Caco-2 (cell line): ENCODE measurements around the gene FMC1. TPM values are rescaled to one million over a fixed set of nuclear protein-coding genes. Genes with fewer than 3 reads are reported as not detected.

ENCODE experiments used
- BruUV-seq: library from RNA; stranded (reverse); fragments of 400-500 nt; replicated peaks from 2 replicates; lab custom pipeline; 2021; lab: Mats Ljungman, UMichigan
- CTCF ChIA-PET: fragments of 300-600 bp; sonication (Branson Sonifier 250); formaldehyde crosslinking; loops from one replicate; lab custom pipeline; 2022; ENCODE audit warnings: antibody characterized with exemption; lab: Charles Lee
- POLR2A ChIA-PET: fragments of 300-600 bp; sonication (Branson Sonifier 250); formaldehyde crosslinking; loops from one replicate; lab custom pipeline; 2022; ENCODE audit warnings: antibody characterized with exemption; lab: Charles Lee
- DNase-seq, 2 experiments: peaks; one replicate each; pipeline versions ENCODE4 v3.0.0 to v3.0.0-alpha.2; 2020 to 2022
- H3K27me3 ChIP-seq: replicated peaks from 2 replicates; pipeline ENCODE4 v1.6.0; 2011; ENCODE audit warnings: low read length; ENCODE audit not compliant: control insufficient read depth, insufficient read depth
- H3K36me3 ChIP-seq: 2 replicates; pipeline ENCODE4 v1.5.1; 2011; ENCODE audit warnings: low read length; ENCODE audit not compliant: control insufficient read depth, insufficient read depth
- H3K4me1 ChIP-seq: fragments of 250-450 bp; sonication (Bioruptor Pico); 2 replicates; pipeline ENCODE4 v1.5.1; 2020; ENCODE audit warnings: mild to moderate bottlenecking
- H3K4me3 ChIP-seq: 2 replicates; pipeline ENCODE4 v1.5.1; 2011; ENCODE audit warnings: low read depth, mild to moderate bottlenecking, control low read depth, low read length
- H3K9me3 ChIP-seq: fragments of 250-450 bp; sonication (Bioruptor Pico); 2 replicates; pipeline ENCODE4 v1.5.1; 2020; ENCODE audit warnings: mild to moderate bottlenecking, moderate library complexity
- H3K27ac Mint-ChIP-seq: one replicate; pipeline ENCODE4 v1.8.0; 2022; ENCODE audit warnings: mixed read lengths; ENCODE audit not compliant: unreplicated experiment
- H3K27me3 Mint-ChIP-seq: one replicate; pipeline ENCODE4 v1.8.0; 2022; ENCODE audit warnings: mixed read lengths; ENCODE audit not compliant: insufficient read depth, unreplicated experiment
- H3K36me3 Mint-ChIP-seq: one replicate; pipeline ENCODE4 v1.8.0; 2022; ENCODE audit warnings: mild to moderate bottlenecking, mixed read lengths; ENCODE audit not compliant: insufficient read depth, unreplicated experiment
- H3K4me1 Mint-ChIP-seq: one replicate; pipeline ENCODE4 v1.8.0; 2022; ENCODE audit warnings: low read depth, mixed read lengths; ENCODE audit not compliant: unreplicated experiment
- H3K4me3 Mint-ChIP-seq: one replicate; pipeline ENCODE4 v1.8.0; 2022; ENCODE audit warnings: mild to moderate bottlenecking, moderate library complexity, mixed read lengths; ENCODE audit not compliant: unreplicated experiment
- H3K9me3 Mint-ChIP-seq: one replicate; pipeline ENCODE4 v1.8.0; 2022; ENCODE audit warnings: mixed read lengths; ENCODE audit not compliant: unreplicated experiment
- CTCF ChIP-seq, 2 experiments: fragments of 200-600 bp in 1 of 2; IDR thresholded peaks; 1 replicate in 1 of 2; 2 replicates in 1 of 2; pipeline versions ENCODE4 v1.5.1 to v1.8.0; 2011 to 2022; ENCODE audit warnings: antibody characterized with exemption in 1 of 2, control low read depth in 1 of 2, inconsistent platforms in 1 of 2, low read depth in 1 of 2, low read length in 1 of 2, mild to moderate bottlenecking in 1 of 2, moderate library complexity in 1 of 2; ENCODE audit not compliant: insufficient read depth in 1 of 2, severe bottlenecking in 1 of 2, unreplicated experiment in 1 of 2
- intact Hi-C: fragments of 100-400 bp; cut with micrococcal nuclease; formaldehyde crosslinking; loops from one replicate; pipeline ENCODE4 v1.10.0; 2022; ENCODE audit not compliant: unreplicated experiment
- total RNA-seq: library from RNA; stranded (reverse); gene quantifications from 2 replicates; pipeline ENCODE4 v1.2.3, GENCODE V29; 2022

Gene FMC1
- total RNA-seq, 1 experiment from 2014 or later, result 15.1 TPM

- no peak for TF ChIP-seq CTCF (IDR thresholded peaks at IDR 0.05; ENCODE audit: insufficient read depth in 1 of 2, low read depth in 1 of 2, low read length in 1 of 2, severe bottlenecking in 1 of 2, unreplicated experiment in 1 of 2)
- H3K36me3 ChIP-seq, result no peaks in the 10 kb centered on the region
- H3K4me1 Mint-ChIP-seq, result peaks cover 20% of the 10 kb centered on the region
- H3K27me3 Mint-ChIP-seq, result peaks cover 4% of the 10 kb centered on the region
- BruUV-seq, result no TSS peak
- no peaks in the 10 kb centered on the region for H3K9me3 ChIP-seq
- no peaks in the 10 kb centered on the region for H3K27me3 ChIP-seq
- intact Hi-C loops, result no loop called here
- no peak for DNase-seq
- peak overlapping the region; percentile 89 for H3K4me3 Mint-ChIP-seq
- H3K4me3 ChIP-seq, result no peak overlapping the region
- H3K4me1 ChIP-seq, result peaks cover 4% of the 10 kb centered on the region; the same call in 1 of the 2 replicates
- ChIA-PET CTCF (no interaction called here), POLR2A (no interaction called here)
- peaks cover 10% of the 10 kb centered on the region for H3K9me3 Mint-ChIP-seq
- H3K36me3 Mint-ChIP-seq, result peaks cover 35% of the 10 kb centered on the region
- H3K27ac Mint-ChIP-seq, result peak overlapping the region; percentile 100
Observed at GRCh38 chr7:139339025-139339424, 2.1 kb upstream of the FMC1 start.

GRCh38 chr7:139339698-139340036 is 1.5 kb upstream of the FMC1 start:
- intact Hi-C loops, result loop anchor here (1.0 to 10.0 kb wide), 8 partner anchors 20 to 1355 kb away; partner anchors contain the start of genes LUC7L2, NDUFB2, UBN2 and ZC3HAV1
- H3K9me3 ChIP-seq, result no peaks in the 10 kb centered on the region
- Mint-ChIP-seq H3K4me3 (peak overlapping the region; percentile 89), H3K27ac (peak overlapping the region; percentile 100), H3K4me1 (peaks cover 20% of the 10 kb centered on the region), H3K9me3 (peaks cover 10% of the 10 kb centered on the region), H3K36me3 (peaks cover 36% of the 10 kb centered on the region), H3K27me3 (peaks cover 4% of the 10 kb centered on the region)
- DNase-seq, result no peak
- ChIA-PET CTCF (interaction anchor here (0.9 to 1.2 kb wide), 5 partner anchors 11 to 109 kb away, joined by 3 to 13 read pairs (median 3); partner anchors contain the start of gene UBN2), POLR2A (interaction anchor here (1.1 kb wide), 2 partner anchors 42 to 206 kb away, joined by 5 to 8 read pairs; a partner anchor contains a TSS)
- peak overlapping the region; percentile 76 for H3K4me3 ChIP-seq
- TSS peak; percentile 40 for BruUV-seq
- peaks cover 4% of the 10 kb centered on the region; the same call in 1 of the 2 replicates for H3K4me1 ChIP-seq
- H3K27me3 ChIP-seq, result no peaks in the 10 kb centered on the region
- H3K36me3 ChIP-seq, result no peaks in the 10 kb centered on the region
- no peak for TF ChIP-seq CTCF (IDR thresholded peaks at IDR 0.05; ENCODE audit: insufficient read depth in 1 of 2, low read depth in 1 of 2, low read length in 1 of 2, severe bottlenecking in 1 of 2, unreplicated experiment in 1 of 2)

GRCh38 chr7:139340037-139340807 is 915 bp upstream of the FMC1 start:
- no peaks in the 10 kb centered on the region for H3K27me3 ChIP-seq
- ChIA-PET CTCF (interaction anchor here (0.7 to 1.2 kb wide), 7 partner anchors 12 to 207 kb away, joined by 3 to 13 read pairs (median 4); partner anchors contain the start of genes LUC7L2 and UBN2), POLR2A (interaction anchor here (1.1 kb wide), 2 partner anchors 43 to 207 kb away, joined by 5 to 8 read pairs; a partner anchor contains a TSS)
- Mint-ChIP-seq H3K9me3 (peaks cover 10% of the 10 kb centered on the region), H3K27me3 (peaks cover 4% of the 10 kb centered on the region), H3K36me3 (peaks cover 41% of the 10 kb centered on the region), H3K4me3 (peak overlapping the region; percentile 89), H3K4me1 (peaks cover 20% of the 10 kb centered on the region), H3K27ac (peak overlapping the region; percentile 100)
- H3K36me3 ChIP-seq, result no peaks in the 10 kb centered on the region
- DNase-seq, result peak; percentile 98 to 100
- no TSS peak for BruUV-seq
- peaks cover 4% of the 10 kb centered on the region; the same call in 1 of the 2 replicates for H3K4me1 ChIP-seq
- no peaks in the 10 kb centered on the region for H3K9me3 ChIP-seq
- peak; percentile 53 to 90 for TF ChIP-seq CTCF (IDR thresholded peaks at IDR 0.05; ENCODE audit: insufficient read depth in 1 of 2, low read depth in 1 of 2, low read length in 1 of 2, severe bottlenecking in 1 of 2, unreplicated experiment in 1 of 2)
- peak overlapping the region; percentile 76 for H3K4me3 ChIP-seq
- intact Hi-C loops, result loop anchor here (1.0 to 10.0 kb wide), 8 partner anchors 19 to 1355 kb away; partner anchors contain the start of genes LUC7L2, NDUFB2, UBN2 and ZC3HAV1
